SKM-1 (cell line): ENCODE data around the gene ENOX1.
"Not testable (repeated sequence)": the region's sequence is repeated elsewhere in the genome, so short reads cannot be mapped to it uniquely, and the experiment has no call there.

Source experiments
- DNase-seq: peaks from one replicate; lab custom pipeline; 2025; ENCODE audit not compliant: unreplicated experiment; lab: John Stamatoyannopoulos, UW

The ENOX1 gene

DNA sequence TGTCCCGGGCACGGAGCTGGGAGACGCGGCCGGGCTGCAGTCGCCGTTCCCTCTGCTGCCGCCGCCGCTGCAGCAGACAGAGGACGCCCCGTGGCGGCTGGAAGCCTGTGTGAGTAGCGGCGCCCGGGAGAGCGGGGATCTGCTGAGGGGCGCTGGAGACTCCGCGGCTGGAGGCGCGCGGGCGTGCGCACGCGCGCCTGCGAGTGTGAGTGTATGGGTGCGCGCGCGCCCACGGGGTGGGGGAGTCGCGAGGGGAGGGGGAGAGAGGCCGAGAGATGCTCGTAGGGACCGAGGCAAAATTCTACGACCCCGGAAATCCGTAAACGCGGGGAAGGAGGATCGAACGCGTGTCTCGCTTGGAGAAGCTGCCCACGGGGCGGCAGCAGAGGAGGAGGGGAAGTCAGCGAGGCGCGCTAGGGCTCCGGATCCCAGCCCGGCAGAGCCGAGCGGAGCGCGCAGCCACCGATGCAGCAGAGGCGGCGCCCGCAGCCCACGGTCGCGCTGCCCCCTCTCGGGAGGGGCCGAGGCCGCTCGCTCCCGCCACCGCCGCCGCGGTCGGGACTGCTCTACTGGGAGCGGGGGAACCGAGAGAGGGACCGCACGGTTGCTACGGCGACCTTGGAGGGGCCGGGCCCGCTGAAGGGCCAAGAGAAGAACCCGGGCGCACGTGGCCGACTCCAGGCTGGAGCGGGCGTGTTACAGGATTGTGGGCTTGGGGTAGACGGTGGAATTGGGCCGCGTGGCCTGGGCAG, at the start of gene ENOX1:
Gene ENOX1 (minus strand): TSS at position 207 of the 752 bp plus-strand sequence.
- DNase-seq: peak; percentile 65

DNA sequence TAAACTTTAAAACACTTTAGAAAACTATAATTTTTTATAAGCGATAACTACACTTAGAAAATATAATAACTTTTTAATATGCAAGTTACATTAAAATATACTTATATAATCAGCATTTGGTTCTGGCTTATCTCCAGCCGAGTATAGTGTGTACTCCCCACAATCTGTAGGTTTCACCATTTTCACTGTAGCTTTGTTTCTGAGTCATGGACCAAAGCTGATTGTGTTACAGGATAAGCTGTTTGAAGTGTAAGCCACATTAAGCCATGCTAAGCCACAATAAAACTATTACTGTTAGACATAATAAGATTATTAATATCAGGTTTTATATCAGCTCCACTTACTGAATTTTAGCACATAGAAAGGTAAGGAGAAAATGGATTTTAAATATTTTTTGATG, 48.9 kb upstream of the ENOX1 start:
- no peak for DNase-seq

DNA sequence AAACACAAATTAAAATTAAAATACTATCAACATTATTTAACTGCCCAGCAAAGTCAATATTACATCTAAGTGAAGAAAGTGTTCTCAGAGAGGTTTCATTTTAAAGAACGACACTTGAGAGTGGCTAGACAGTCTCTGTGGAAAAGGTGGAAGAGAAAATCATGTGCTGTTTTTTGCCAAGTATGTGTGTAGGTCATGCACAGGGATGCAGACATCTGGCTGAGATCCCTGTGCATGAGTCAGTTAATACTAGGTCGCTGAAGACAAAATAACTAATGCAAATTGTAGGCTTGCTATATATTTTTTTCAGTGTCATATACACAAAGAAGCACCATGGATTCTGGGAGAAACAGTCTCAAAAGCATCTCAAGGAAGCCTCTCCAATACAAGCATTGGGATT, 44.3 kb upstream of the ENOX1 start:
- DNase-seq: no peak

GRCh38 chr13:43830497-43830881, 43.7 kb upstream of the ENOX1 start:
- DNase-seq: peak; percentile 63

DNA sequence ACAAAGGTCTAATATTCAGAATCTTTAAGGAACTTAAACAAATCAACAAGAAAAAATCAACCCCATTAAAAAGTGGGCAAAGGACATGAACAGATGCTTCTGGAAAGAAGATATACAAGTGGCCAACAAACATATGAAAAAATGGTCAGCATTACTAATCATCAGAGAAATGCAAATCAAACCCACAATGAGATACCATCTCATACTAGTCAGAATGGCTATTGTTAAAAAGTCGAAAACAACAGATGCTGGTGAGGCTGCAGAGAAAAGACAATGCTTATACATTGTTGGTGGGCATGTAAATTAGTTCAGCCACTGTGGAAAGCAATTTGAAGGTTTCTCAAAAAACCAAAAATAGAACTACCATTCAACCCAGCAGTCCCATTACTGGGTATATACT, 37.9 kb upstream of the ENOX1 start:
- DNase-seq: not testable (repeated sequence)

GRCh38 chr13:43822969-43823368, 36.2 kb upstream of the ENOX1 start:
- no peak for DNase-seq

GRCh38 chr13:43816401-43816889, 29.7 kb upstream of the ENOX1 start:
- DNase-seq: no peak

GRCh38 chr13:43815204-43815603, 28.4 kb upstream of the ENOX1 start:
- DNase-seq: no peak

GRCh38 chr13:43808676-43809075, 21.9 kb upstream of the ENOX1 start:
- no peak for DNase-seq

GRCh38 chr13:43805681-43806128, 18.9 kb upstream of the ENOX1 start:
- DNase-seq: no peak

GRCh38 chr13:43805071-43805468, 18.3 kb upstream of the ENOX1 start:
- no peak for DNase-seq

DNA sequence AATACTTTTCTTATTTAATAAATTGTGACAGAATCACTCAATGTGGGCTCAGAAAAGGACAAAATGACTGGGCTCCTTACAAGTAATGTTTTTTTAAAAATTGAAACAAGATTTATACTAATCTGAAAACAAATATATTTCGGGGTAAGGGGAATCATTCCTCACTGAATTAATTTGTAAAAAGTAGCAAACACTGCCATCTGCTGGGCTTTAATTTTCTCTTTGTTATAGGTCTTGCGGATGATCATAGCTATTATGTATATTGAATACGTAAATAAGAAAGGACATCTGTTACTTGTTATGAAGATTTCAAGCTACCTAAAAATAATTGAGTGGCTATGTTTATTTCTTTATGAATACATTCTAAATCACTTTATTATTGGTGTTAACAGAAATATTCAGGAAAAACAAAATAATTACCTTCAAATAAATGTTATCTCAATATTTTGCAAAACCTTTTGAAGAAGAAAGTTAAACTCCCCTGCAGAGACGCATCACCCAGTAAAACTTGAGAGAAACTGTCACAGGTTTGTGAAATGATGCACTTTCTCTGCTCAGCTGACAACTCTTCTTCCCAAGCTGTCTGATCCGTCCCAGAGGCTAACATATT, 17.8 kb upstream of the ENOX1 start:
- peak; percentile 39 for DNase-seq

DNA sequence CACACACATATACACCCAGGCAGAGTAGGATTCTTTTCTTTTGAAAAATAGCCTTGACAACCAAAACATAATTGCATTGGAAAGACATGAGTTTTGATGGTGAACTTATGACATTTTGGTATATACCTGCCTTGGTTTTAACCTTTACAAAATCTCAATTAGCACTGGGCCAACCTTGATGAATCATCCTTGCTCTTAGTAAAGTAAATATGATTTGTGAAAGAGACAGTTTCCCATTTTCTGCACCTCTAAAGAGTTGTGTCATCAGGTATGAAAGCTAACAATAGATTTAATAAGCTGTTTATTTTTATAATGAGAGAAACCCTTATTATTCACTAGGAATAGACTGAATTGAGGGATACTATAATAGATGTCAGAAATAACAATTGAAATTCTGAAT, 15.7 kb upstream of the ENOX1 start:
- no peak for DNase-seq

GRCh38 chr13:43800828-43801227, 14.1 kb upstream of the ENOX1 start:
- DNase-seq: no peak

GRCh38 chr13:43799191-43799590, 12.4 kb upstream of the ENOX1 start:
- DNase-seq: no peak

DNA sequence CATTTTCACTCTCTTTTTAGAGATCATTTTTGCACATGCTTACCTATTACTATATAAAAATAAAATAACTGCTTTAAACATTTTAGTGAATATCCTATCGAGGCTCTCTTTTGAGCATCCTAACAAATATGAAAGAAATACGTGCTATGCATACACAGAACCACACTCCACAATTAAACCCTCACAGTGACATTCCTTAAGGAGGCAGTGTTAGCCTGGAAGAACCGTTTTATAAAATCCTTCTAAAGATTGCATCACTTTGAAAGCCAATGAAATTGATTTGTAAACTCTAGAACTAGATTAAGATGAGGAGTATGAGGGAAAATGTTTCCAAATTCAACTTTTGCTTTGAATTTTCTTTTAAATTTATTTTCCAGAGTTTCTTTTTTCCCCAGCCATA, 11.1 kb upstream of the ENOX1 start:
- no peak for DNase-seq

- DNase-seq: no peak
Observed at GRCh38 chr13:43797159-43797558, 10.4 kb upstream of the ENOX1 start.

- DNase-seq: no peak
Observed at GRCh38 chr13:43794416-43794815, 7.6 kb upstream of the ENOX1 start.

GRCh38 chr13:43792076-43792881, 5.5 kb upstream of the ENOX1 start:
- no peak for DNase-seq

GRCh38 chr13:43787997-43788396, 1.2 kb upstream of the ENOX1 start:
- peak; percentile 19 for DNase-seq

- DNase-seq: no peak
Observed at GRCh38 chr13:43787518-43787891, 733 bp upstream of the ENOX1 start.

GRCh38 chr13:43786472-43786765, 353 bp downstream of the ENOX1 start:
- DNase-seq: no peak
